ENCODE data around the gene CFAP141. TPM values are rescaled to one million over a fixed set of nuclear protein-coding genes. Genes with fewer than 3 reads are reported as not detected.

CFAP141 gene
- total RNA-seq, 2 donors from 2014 or later = not detected

DNA sequence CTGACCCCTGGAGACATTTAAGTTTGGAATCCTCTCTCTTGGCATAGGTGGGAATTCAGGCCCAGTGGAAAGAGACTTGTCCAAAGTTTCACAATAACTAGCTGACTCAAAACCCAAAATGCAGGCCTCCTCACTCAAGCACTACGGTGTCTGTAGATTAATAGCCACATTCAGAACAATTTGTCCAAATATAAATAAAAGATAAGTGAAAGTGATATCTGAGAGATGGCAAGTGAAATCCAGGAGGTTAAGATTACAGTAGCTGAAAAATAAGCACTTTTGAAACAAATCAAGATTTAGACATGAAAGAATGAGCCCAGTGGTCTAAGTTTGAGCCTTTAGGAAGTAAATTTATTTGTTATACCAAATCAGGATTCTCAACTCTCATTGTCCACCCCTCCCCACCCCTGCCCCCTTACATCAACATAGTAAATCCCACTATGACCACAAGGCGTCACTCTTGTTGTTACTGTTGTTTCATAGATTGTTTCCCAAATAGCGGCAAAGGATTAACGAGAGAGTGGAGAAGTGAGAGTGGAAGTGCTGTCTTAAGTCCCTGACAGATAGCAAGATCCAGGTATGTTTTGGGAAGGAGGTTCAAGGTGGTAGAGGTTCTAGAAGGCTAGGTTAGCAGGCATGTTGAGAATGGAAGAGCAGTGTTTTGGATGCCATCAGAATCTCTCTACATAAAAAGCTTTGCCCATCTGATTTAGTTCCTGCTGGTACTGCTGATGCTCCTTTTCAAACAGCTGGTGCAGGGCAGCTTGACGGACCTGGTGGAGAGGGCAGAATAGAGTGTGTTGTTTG is 7.2 kb downstream of the CFAP141 start:
- no peaks in the 10 kb centered on the region for H3K36me3 Mint-ChIP-seq (ENCODE audit: insufficient read depth in 2 of 2)
- peaks cover 5% of the 10 kb centered on the region for H3K27me3 Mint-ChIP-seq (ENCODE audit: low read depth)
- DNase-seq = peak; percentile 41 to 46
- no peak overlapping the region for H3K27ac Mint-ChIP-seq
- H3K9me3 Mint-ChIP-seq = no peaks in the 10 kb centered on the region
- no peaks in the 10 kb centered on the region for H3K4me1 Mint-ChIP-seq (ENCODE audit: low read depth)
- peak; percentile 68 to 71 for ATAC-seq (replicated peaks in 1 of 2)
- no peak overlapping the region for H3K4me3 Mint-ChIP-seq

GRCh38 chr1:154193821-154194220 is 12.3 kb downstream of the CFAP141 start:
- H3K27ac Mint-ChIP-seq = no peak overlapping the region

DNA sequence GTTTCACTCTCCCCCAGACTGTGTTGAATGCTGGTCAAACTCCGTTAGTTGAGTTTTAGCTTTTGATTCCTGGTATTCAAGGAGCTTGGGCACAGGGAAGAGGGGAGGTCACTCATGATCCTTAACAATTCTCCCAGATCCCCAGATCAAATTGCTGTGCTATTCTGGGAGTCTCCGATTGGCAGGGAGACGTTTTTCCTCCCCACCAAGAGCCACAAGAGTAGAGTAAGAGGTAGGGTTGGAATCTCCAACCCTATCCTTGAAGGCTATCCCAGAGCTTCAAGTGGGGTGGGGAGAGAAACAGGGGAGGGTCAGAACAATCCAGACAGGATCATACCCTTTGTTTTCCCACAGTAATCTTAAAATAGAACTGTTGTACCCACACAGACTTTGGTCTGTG is 13.7 kb downstream of the CFAP141 start:
- DNase-seq (no peak), ATAC-seq (replicated peaks in 1 of 2) (no peak)
- Mint-ChIP-seq H3K4me3 (no peak overlapping the region), H3K36me3 (ENCODE audit: insufficient read depth in 2 of 2) (no peaks in the 10 kb centered on the region), H3K27ac (no peak overlapping the region), H3K4me1 (ENCODE audit: low read depth) (peaks cover 7% of the 10 kb centered on the region), H3K27me3 (ENCODE audit: low read depth) (peaks cover 34% of the 10 kb centered on the region), H3K9me3 (no peaks in the 10 kb centered on the region)

More at GRCh38 chr1:154193821-154194220, 12.3 kb downstream of the CFAP141 start:
- Mint-ChIP-seq H3K36me3 (ENCODE audit: insufficient read depth in 2 of 2) (no peaks in the 10 kb centered on the region), H3K27me3 (ENCODE audit: low read depth) (peaks cover 34% of the 10 kb centered on the region), H3K4me1 (ENCODE audit: low read depth) (peaks cover 7% of the 10 kb centered on the region), H3K4me3 (no peak overlapping the region), H3K9me3 (no peaks in the 10 kb centered on the region)
- ATAC-seq (replicated peaks in 1 of 2) (no peak), DNase-seq (no peak)

DNA sequence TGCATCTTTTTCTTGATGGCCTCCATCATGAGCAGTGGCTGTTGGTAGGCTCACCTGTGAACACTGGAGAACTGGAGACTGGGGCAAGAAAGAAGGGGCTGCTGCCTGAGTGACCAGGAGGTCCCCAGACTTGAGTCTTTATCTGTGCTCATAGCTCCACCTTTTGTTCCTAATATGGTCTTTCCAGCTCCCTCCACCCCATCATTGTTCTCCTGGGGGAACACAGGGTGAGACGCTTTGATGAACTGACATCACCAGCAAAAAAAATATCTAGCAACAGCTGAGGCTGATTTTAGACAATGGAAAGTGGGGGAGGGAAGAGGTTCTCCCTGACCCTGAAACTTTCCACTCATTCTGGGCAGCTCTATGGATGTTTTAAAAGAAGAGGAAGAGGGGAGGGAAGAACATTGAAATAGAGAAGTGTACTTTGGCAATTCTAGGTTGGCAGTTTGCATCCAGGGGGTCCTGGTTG is 14.1 kb downstream of the CFAP141 start, which contains the start of gene TPM3:
Gene TPM3, minus strand, starts transcription at position 111 of the 472 bp plus-strand sequence. Its CDS starts 82 bp downstream, at position 29.
- ATAC-seq (replicated peaks in 1 of 2) = no peak
- no peak within 1 kb of the TSS for H3K4me3 Mint-ChIP-seq
- peaks cover 8% of the 10 kb centered on the region for H3K4me1 Mint-ChIP-seq (ENCODE audit: low read depth)
- no peak within 1 kb of the TSS for H3K27ac Mint-ChIP-seq
- no peak for DNase-seq
- H3K27me3 Mint-ChIP-seq (ENCODE audit: low read depth) = peaks cover 34% of the 10 kb centered on the region
- no peaks in the 10 kb centered on the region for H3K36me3 Mint-ChIP-seq (ENCODE audit: insufficient read depth in 2 of 2)
- H3K9me3 Mint-ChIP-seq = no peaks in the 10 kb centered on the region

GRCh38 chr1:154190550-154190949 is 15.6 kb downstream of the CFAP141 start:
- no peak overlapping the region for H3K27ac Mint-ChIP-seq
- no peak for ATAC-seq (replicated peaks in 1 of 2)

GRCh38 chr1:154186852-154187501 is 19.2 kb downstream of the CFAP141 start:
- H3K4me3 Mint-ChIP-seq = no peak overlapping the region
- DNase-seq (no peak), ATAC-seq (replicated peaks in 1 of 2) (no peak)
- peaks cover 4 to 8% of the 10 kb centered on the region in 2 donors for H3K36me3 Mint-ChIP-seq (ENCODE audit: insufficient read depth in 2 of 2)
- peaks cover 20% of the 10 kb centered on the region for H3K4me1 Mint-ChIP-seq (ENCODE audit: low read depth)
- H3K9me3 Mint-ChIP-seq = no peaks in the 10 kb centered on the region
- H3K27ac Mint-ChIP-seq = no peak overlapping the region
- H3K27me3 Mint-ChIP-seq (ENCODE audit: low read depth) = peaks cover 11% of the 10 kb centered on the region

More at GRCh38 chr1:154190550-154190949, 15.6 kb downstream of the CFAP141 start:
- H3K4me3 Mint-ChIP-seq = no peak overlapping the region
- DNase-seq = no peak
- H3K27me3 Mint-ChIP-seq (ENCODE audit: low read depth) = peaks cover 34% of the 10 kb centered on the region
- H3K9me3 Mint-ChIP-seq = no peaks in the 10 kb centered on the region
- peaks cover 20% of the 10 kb centered on the region for H3K4me1 Mint-ChIP-seq (ENCODE audit: low read depth)
- H3K36me3 Mint-ChIP-seq (ENCODE audit: insufficient read depth in 2 of 2) = no peaks in the 10 kb centered on the region

- Mint-ChIP-seq H3K4me3 (no peak overlapping the region), H3K4me1 (ENCODE audit: low read depth) (peaks cover 24% of the 10 kb centered on the region), H3K36me3 (ENCODE audit: insufficient read depth in 2 of 2) (peaks cover 6 to 13% of the 10 kb centered on the region in 2 donors), H3K27ac (no peak overlapping the region), H3K9me3 (no peaks in the 10 kb centered on the region), H3K27me3 (ENCODE audit: low read depth) (peaks cover 3% of the 10 kb centered on the region)
- DNase-seq = peak; percentile 79
- ATAC-seq (replicated peaks in 1 of 2) = no peak
These were observed 20.0 kb downstream of the CFAP141 start for GRCh38 chr1:154186177-154186576.

DNA sequence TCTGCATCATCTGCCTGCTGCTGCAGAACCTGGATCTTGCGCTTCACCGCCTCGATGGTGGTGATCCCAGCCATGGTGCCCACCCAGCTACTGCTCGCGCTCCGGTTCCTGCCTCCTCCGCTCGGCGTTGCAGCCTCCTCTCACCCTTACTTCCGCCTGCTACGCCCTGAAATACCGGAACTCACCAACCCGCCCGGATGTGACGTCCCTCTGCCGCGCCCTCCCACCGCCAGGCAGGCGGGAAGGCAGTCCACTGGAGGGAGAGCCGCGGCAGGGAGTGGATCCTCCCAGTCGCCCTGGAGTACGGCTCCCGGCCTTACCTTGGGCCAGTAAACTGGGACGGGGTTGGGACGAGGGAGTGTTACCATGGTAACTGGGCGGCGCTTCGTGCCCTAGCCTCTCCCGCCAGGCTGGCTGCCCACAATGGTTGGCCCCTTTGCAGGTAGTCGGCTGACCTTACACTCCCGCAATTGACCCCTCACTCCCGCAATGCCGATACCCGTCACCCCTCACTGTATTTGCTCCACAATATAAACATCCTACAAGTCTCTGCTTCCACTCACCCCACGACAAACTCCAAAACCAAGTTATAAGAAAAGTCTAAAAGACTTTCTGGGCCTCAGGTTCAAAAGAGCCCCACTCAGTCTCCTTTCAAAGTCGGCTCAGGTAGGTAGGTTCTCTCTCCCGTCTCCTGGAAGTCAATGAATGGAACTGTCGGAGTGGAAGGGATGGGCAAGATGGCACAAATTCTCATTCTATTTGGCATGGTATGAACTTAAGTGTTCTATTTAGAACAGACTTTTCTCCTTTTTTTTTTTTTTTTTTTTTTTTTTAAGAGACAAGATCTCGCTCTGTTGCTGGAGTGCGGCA is 22.9 kb downstream of the CFAP141 start:
- Mint-ChIP-seq H3K4me3 (peak overlapping the region; percentile 93 to 97), H3K9me3 (no peaks in the 10 kb centered on the region), H3K27me3 (ENCODE audit: low read depth) (no peaks in the 10 kb centered on the region), H3K36me3 (ENCODE audit: insufficient read depth in 2 of 2) (peaks cover 11 to 32% of the 10 kb centered on the region in 2 donors), H3K27ac (peak overlapping the region; percentile 97), H3K4me1 (ENCODE audit: low read depth) (peaks cover 53% of the 10 kb centered on the region)
- DNase-seq (peak; percentile 96 to 97), ATAC-seq (replicated peaks in 1 of 2) (peak; percentile 82 to 87)

DNA sequence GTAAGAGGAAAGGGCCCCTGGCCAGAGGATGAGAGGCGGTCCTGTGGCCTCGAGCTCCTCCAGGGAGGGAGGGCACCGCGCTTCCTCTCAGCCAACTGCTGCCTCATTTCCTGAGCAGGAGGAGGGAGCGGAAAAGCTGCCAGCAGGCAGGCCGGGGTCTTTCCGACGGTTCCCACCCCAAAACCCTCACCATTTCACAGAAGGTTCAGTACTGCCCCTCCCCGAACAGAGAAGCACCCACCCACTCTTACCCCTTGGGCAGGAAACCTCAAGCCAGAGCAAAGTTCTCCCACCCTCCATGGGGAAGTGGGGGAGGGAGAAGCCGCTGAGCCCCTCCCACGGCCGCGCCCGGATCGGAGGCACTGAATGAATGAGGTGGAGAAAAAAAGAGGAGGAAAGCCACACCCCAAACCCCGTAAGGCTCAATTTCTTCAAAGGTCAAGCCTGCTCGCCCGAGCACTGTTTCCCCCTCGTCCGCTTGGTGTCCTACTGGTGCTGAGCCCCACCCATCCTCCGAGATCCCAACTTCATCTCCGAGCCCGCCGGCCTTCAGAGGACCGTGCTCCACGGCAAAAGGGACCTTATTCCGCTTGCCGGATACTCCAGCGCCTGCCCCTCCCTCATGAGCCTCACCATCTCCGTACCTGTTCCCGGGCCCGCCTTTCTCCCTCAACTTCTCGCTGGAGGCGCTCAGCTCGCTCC is 23.6 kb downstream of the CFAP141 start:
- peak overlapping the region; percentile 97 for H3K27ac Mint-ChIP-seq
- peak overlapping the region; percentile 93 to 97 for H3K4me3 Mint-ChIP-seq
- H3K9me3 Mint-ChIP-seq = no peaks in the 10 kb centered on the region
- H3K27me3 Mint-ChIP-seq (ENCODE audit: low read depth) = no peaks in the 10 kb centered on the region
- DNase-seq = peak; percentile 82 to 88
- peaks cover 11 to 32% of the 10 kb centered on the region in 2 donors for H3K36me3 Mint-ChIP-seq (ENCODE audit: insufficient read depth in 2 of 2)
- ATAC-seq (replicated peaks in 1 of 2) = peak; percentile 75 to 76
- peaks cover 61% of the 10 kb centered on the region for H3K4me1 Mint-ChIP-seq (ENCODE audit: low read depth)

- no peak for ATAC-seq (replicated peaks in 1 of 2)
- H3K9me3 Mint-ChIP-seq = no peaks in the 10 kb centered on the region
- peaks cover 11 to 32% of the 10 kb centered on the region in 2 donors for H3K36me3 Mint-ChIP-seq (ENCODE audit: insufficient read depth in 2 of 2)
These were observed 24.2 kb downstream of the CFAP141 start for GRCh38 chr1:154181944-154182343.

DNA sequence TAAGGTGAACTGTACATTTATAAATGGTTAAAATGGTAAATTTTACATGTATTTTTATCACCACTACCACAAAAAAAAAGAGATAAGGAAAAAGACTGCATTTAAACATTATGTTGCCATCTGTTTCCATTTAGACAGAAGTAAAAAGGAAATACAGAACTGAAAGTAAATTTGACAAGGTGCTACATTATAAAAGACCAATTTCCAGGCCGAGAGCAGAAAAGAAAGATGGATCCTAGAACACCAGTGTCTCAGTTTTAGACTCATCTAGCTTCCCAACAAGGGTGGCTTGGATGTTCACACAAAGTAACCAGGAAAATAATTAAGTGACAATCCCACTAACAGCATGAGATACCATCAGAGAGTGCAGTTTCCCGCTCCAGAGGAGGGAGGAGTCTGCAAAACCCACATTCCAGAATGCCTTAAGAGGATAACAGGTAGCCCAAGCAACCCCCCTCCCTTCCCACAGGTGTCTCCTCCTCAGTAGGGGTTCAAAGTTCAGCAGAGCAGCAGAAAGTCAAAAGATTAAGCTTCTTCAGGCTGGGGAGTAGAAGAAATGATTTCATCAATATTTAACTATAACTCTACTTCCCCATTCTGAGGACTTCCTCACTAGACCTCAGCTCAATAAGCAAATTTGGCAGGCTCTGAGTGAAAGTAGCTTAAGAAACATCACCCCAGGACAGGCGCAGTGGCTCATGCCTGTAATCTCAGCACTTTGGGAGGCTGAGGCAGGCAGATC is 26.0 kb downstream of the CFAP141 start:
- no peak for ATAC-seq (replicated peaks in 1 of 2)
- H3K27me3 Mint-ChIP-seq (ENCODE audit: low read depth) = no peaks in the 10 kb centered on the region
- peaks cover 66% of the 10 kb centered on the region for H3K4me1 Mint-ChIP-seq (ENCODE audit: low read depth)
- no peaks in the 10 kb centered on the region for H3K9me3 Mint-ChIP-seq
- H3K4me3 Mint-ChIP-seq = peak overlapping the region; percentile 90 to 97
- peak overlapping the region; percentile 91 for H3K27ac Mint-ChIP-seq
- H3K36me3 Mint-ChIP-seq (ENCODE audit: insufficient read depth in 2 of 2) = peaks cover 11 to 34% of the 10 kb centered on the region in 2 donors
- no peak for DNase-seq

More at GRCh38 chr1:154181944-154182343, 24.2 kb downstream of the CFAP141 start:
- Mint-ChIP-seq H3K27ac (peak overlapping the region; percentile 97), H3K4me3 (peak overlapping the region; percentile 93 to 97), H3K27me3 (ENCODE audit: low read depth) (no peaks in the 10 kb centered on the region), H3K4me1 (ENCODE audit: low read depth) (peaks cover 64% of the 10 kb centered on the region)
- DNase-seq = no peak

Measured in activated T-cell treated with anti-CD3 and anti-CD28 coated beads, Interleukin-2, amount 50 U/mL, for 72 hours (primary cell).